Measurements from ENCODE around the gene SLC38A9.

GRCh38 chr5:55576661-55577060 lies 135.5 kb downstream of the SLC38A9 start:
- no peak for TF ChIP-seq CTCF (IDR thresholded peaks at IDR 0.05; ENCODE audit: low read depth, low read length, missing input control)
- no peak for TF ChIP-seq TAF1 (conservative IDR thresholded peaks at IDR 0.05)
- no peak for TF ChIP-seq FOXA2 (IDR thresholded peaks at IDR 0.05)
- no peak for TF ChIP-seq REST (IDR thresholded peaks at IDR 0.05)

Data from liver (tissue), 3 donors.